ENCODE measurements around the gene ARRDC2.
"Not testable (repeated sequence)": the region's sequence is repeated elsewhere in the genome, so short reads cannot be mapped to it uniquely, and the experiment has no call there.

ARRDC2 gene

DNA sequence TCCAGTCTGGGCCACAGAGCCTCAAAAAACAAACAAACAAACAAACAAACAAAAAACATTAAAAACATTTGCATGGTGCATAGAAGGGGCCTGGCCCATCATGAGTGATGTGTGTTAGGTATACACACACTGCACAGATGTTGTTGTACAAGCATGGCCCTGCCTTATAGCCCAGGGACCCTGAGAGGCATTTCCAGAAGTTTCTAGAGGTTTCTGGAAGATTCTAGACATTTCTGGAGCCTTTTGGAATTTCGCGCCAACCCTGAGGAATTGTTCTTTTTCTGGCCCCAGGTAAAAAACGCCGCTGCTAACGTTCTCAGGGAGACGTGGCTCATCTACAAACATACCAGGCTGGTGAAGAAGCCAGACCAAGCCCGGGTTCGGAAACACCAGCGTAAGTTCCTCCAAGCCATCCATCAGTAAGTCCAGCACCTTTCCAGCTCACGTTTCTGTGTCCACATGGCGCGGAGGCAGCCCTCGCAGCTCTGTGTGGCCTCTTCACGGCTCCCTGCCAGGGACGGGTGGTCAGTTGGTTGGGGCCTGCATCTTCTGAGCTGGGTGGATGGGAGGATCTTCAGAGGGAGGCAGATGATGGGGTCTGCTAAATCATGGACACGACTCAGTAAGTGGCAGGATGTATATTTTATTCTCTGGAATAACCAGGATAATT lies 18.4 kb upstream of the ARRDC2 start:
- no peak for DNase-seq (ENCODE audit: low read depth)

DNA sequence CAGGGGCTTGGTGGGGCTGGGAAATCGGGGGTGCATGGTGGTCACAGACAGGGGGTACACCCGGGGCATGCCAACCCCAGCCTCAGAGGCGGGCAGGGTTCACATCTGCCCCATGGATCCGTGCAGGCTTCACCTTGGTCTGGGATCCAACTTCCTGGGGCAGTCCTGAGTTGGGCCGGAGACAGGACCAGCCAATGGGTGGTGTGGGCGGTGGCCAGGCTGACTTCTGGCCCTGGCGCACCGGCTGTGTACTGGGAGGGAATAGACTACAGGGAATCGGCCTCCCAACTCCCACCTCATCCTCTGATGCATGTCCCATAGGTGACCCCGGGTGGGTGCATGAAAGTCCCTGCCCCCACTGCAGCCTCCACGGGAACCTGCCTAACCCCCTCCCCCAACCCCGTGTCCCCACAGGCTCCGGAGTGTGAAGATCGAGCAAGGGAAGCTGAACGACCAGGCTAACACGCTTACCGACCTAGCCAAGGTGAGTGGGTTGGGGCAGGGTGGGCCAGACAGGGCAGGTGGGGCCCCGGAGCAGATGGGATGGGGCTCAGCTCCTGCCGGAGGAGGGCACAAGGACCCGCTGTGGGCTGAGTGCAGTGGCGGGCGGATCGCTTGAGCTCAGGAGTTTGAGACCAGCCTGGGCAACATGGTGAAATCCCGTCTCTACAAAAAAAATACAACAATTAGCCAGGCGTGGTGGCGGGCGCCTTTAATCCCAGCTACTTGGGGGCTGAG lies 14.7 kb upstream of the ARRDC2 start:
- no peak for DNase-seq (ENCODE audit: low read depth)

DNA sequence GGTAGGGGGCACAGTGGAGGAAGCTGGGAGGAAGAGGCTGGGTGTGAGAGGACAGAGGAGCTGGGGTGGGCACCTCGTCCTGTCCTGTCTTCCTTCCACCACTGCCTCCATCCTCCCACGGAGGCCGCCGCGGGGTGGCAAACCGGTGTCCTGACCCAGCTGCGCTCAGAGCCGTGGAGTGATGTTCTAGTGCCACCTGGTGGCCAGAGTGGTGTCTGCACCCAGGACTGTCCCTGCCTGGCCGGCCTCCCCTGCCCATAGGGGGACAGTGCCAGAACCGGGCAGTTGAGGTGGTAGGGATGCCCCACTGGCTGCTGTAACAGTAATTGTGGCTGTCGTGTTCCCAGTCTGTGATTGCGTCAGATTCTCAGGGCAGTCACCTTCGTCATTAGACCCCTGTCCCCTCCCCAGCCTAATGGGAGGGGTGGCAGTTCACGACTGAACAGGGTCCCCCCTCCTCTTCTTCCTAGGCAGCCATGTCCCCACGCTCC lies 11.1 kb upstream of the ARRDC2 start:
- DNase-seq (ENCODE audit: low read depth) = peak; percentile 79

DNA sequence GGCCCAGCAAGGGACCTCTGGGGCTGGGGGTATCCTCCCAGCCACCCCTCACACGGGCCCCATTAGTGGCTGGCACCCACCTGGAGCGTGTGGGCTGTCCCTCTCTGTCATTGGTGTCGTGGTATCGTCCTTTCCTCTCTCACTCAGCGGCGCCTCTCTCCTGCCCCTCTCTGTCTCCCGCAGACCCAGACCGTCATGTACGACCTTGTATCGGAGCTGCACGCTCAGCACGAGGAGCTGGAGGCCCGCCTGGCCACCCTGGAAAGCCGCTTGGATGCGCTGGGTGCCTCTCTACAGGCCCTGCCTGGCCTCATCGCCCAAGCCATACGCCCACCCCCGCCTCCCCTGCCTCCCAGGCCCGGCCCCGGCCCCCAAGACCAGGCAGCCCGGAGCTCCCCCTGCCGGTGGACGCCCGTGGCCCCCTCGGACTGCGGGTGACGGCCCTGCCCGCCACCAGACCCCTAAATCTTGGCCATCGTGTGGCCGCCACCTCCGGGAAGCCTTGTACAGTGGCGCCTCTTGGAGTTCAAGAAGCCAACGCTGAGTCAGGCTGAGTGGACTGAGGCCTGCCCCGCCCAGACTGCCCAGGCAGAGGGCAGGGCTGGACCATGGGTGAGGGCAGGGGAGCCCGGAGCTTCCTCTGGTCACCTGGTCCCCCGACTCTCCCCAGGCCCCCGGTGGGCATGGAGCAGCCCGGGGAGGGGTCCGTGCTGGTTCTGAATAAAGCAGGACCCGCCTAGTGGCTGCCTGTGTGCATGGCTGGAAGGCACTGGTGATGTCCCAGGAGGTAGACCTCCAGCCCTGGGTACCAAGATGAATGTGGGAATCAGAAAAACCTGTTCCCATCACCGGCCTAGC lies 9.8 kb upstream of the ARRDC2 start:
- no peak for DNase-seq (ENCODE audit: low read depth)

DNA sequence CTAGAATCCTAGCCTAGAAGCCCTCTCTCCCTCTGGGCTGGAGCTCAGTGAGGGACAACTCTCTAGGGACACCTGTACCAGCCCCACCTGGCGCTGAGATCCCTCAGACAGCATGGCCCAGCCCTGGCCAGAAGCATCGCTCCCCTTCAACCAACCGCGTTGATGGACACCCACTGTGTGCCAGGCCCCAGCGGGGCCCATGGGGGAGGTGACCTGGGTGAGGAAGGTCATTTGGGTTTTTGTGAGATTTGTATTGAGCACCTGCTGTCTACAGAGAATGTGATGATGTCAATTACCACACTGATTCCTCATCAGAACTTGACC lies 9.2 kb upstream of the ARRDC2 start:
- no peak for DNase-seq (ENCODE audit: low read depth)

DNA sequence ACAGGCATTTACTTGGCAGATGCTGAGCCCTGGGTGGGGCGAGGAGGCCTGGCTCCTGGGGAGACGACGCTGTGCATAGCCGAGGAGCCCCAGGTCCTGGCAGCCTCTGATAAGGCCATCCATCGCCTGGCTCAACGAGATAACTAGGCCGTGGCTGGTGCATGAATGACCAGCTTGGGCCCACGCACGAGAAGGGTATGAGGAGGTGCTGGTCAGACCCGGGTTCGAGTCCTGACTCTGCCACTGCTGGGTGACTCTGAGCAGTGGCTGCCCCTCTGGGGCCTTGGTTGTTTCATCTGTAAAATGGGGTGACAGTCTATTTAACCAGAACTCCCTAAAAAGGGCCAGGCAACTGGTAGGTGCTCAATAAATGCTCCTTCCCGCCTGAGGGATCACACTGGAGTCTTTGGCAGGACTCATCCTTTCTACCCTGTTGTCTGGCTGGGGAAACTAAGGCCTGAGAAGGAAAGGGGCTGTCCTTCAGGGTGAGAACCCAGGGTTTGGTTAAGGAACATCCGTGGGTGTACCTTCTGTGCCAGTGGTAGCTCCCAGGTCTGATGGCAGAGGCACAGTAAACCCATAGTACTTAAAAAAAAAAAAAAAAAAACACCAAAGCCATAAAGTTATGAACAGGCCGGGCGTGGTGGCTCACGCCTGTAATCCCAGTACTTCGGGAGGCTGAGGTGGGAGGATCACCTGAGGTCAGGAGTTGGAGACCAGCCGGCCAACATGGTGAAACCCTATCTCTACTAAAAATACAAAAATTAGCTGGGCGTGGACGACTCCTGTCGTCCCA lies 8.1 kb upstream of the ARRDC2 start:
- DNase-seq (ENCODE audit: low read depth) = no peak

DNA sequence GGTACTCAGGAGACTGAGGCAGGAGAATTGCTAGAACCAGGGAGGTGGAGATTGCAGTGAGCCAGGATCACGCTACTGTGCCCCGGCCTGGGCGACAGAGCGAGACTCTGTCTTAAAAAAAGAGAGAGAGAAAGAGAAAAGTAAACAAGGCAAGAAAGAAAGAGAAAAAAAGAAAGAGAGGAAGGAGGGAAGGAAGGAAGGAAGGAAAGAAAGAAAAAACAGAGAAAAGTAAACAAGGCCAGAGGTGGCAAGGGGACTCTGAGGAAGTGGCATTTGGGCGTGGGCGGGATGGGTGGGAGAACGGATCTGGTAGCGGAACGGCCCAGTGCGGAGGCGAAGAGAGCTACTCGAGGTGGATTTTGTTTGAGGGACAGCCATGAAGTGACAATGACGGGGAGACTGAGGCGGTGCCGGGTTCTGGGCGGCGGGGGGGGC lies 7.5 kb upstream of the ARRDC2 start:
- DNase-seq (ENCODE audit: low read depth) = no peak

DNA sequence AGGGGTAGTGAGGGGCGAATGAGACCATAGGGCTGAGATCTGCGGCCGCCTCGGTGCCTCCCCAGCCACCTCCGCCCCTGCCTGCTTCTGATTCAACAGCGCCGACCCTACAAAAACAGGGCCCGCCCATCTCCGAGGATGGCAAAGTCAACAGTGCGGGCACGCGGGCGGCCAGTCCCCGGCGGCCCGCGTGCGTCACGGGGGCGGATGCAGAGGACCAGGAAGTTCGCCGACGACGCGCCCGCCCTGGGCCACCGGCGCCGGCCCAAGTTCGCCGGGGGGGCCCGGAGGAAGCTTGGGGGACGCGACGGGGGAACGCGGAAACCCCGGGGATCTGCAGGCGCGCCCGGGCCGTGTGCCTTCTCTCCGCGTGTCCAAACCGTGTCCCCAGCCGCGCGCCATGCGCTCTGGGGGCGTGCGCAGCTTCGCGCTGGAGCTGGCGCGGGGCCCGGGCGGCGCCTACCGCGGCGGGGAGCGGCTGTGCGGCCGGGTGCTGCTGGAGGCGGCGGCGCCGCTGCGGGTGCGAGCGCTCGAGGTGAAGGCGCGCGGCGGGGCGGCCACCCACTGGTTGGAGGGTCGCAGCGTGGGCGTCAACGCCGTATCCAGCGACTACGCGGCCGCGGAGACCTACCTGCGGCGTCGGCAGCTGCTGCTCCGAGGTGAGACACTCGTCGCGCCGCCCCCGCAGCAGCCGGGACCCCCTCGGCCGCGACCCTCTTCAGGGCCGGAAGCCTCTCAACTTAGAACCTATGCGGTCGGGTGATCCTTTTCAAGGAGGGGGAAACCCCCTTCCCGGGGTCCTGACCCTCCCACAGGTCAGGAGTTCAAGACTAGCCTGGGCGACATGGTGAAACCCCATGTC lies 6.8 kb upstream of the ARRDC2 start:
- peak; percentile 93 for DNase-seq (ENCODE audit: low read depth)

DNA sequence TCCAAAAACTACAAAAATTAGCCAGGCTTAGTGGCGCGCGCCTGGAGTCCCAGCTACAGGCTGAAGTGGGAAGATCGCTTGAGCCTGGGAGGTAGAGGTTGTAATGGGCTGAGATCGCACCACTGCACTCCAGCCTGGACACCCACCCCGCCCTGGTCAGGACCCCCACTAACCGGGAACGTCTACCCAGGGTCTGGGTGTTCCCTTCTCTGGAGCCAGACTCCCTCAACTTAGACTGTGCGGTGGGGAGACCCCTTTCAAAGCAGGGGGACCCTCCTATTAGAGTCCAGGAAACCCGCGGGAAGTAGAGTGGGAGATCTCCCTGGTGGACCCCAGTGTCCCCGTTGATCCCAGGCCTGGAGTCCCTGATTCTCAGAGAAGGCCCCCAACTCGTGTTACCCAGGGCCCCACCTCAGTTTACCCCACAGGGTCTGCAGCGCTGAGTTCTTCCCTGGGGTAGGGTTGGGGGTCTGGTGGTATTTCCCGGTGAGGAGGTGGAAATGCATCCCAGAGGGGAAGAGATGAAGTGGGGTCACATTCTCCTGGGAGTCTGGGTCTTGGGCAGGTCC lies 6.1 kb upstream of the ARRDC2 start:
- DNase-seq (ENCODE audit: low read depth) = no peak

DNA sequence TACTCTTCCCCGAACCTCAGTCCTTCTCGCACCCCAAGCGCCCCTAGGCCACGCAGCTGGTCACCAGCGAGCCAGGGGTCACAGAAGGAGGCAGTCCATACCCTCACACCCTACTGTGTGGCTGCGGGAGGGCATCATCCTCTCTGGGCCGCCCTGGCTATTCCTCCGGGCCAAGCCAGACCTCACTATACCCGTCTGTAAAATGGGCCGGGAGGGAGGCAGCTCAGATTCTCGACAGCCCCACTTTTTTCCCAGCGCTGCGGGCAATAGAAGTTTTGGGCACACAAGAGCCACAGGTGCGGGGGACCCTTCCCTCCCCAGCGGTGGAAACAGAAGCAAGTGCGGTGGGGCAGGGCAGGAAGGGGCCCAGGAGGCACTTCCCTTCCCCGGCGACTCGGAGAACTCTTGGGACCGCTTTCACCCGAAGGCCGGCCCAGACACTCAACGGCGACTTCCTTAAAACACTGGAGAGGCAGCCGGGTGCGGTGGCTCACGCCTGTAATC lies 5.6 kb upstream of the ARRDC2 start:
- DNase-seq (ENCODE audit: low read depth) = no peak

DNA sequence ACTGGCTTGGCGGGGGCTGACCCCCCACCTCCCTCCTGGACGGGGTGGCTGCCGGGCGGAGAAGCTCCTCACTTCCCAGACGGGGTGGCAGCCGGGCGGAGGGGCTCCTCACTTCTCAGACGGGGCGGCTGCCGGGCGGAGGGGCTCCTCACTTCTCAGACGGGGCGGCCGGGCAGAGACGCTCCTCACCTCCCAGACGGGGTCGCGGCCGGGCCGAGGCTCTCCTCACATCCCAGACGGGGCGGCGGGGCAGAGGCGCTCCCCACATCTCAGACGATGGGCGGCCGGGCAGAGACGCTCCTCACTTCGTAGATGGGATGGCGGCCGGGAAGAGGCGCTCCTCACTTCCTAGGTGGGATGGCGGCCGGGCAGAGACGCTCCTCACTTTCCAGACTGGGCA lies 2.2 kb upstream of the ARRDC2 start:
- not testable (repeated sequence) for DNase-seq (ENCODE audit: low read depth)

DNA sequence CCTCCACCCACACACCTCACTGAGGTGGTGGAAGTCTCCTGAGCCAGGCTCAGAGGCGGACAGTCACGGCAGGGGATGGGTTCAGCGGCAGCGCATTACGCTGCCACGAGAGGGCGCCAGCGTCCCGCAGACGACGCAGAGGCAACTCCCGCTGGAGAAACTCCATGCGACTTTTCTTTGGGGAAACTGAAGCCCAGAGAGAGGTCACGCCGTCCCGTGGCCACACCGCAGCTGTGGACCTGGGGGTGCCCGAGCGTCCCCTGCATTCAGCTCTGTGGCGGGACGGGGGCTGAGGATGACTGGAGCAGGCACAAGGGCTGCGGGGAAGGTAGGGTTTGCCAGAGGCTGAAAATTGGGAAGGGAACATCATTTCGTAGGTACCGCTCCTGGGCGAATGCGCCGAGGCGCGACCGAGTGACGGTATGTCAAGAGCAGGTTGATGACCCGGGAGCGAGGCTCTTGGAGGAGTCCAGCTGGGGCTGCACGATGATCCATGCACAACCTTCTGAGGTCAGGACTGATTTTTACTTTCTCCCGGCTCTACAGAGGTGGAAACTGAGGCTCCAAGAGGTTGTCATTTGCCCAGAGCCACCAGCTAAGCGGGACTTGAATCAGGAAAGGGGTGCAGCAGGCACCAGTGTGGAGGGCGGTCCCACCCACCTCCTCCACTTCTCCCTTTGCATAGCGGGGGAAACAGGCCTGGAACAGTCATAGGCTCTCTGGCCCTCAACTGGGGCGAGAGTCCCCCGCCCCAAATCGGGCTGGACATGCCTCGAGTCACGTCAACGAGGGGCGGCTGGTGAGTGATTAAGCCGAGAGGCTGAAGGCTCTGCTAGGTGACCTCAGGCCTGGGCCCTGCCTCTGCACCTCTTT lies 690 bp upstream of the ARRDC2 start:
- DNase-seq (ENCODE audit: low read depth) = peak; percentile 75

DNA sequence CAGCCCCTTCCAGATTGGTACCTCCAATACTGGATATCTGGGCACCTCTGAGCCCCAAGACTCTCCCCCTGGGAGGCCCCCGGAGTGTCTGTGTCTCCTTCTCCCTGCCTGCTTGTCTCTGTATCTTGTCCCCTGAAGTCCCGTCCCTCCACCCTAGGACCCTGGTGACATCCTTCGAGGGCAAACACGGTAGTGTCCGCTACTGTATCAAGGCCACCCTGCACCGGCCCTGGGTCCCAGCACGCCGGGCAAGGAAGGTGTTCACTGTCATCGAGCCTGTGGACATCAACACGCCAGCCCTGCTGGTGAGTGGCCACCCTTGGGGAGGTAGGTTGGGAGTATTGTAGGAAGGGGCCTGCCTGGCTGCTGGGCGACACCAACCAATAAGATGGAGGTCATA lies 844 bp downstream of the ARRDC2 start:
- no peak for DNase-seq (ENCODE audit: low read depth)

DNA sequence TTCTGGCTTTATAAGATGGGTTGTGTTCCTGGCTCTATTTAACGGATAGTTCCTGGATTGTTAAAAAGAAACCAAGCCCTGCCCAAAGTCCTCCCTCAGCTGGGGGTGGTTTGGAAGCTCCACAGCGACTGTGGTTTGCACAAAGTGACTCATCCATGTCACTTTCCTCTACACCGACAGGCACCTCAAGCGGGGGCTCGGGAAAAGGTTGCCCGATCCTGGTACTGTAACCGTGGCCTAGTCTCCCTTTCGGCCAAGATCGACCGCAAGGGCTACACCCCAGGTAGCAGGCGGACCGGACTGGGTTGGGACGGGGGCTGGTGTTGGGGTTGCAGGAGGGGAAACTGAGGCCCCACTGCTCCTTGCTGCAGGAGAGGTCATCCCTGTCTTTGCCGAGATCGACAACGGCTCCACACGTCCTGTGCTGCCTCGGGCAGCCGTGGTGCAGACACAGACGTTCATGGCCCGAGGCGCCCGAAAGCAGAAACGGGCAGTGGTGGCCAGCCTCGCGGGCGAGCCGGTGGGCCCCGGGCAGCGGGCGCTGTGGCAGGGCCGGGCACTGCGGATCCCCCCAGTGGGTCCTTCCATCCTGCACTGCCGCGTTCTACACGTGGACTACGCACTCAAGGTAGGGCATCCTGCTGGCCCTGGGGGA lies 1.6 kb downstream of the ARRDC2 start:
- DNase-seq (ENCODE audit: low read depth) = no peak

DNA sequence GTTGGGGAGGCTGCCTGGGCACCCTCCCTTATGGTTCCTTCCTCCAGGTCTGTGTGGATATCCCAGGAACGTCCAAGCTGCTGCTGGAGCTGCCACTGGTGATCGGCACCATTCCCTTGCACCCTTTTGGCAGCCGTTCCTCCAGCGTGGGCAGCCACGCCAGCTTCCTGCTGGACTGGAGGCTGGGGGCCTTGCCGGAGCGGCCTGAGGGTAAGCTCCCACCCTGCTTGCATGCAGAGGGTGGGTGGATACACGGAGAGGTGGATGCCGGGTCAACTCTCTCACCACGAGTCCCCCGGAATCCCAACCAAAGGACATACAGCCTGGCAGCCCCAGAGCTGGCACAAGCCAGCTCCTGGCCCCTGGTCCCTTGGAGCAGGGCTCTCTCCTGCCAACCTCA lies 2.2 kb downstream of the ARRDC2 start:
- DNase-seq (ENCODE audit: low read depth) = no peak

DNA sequence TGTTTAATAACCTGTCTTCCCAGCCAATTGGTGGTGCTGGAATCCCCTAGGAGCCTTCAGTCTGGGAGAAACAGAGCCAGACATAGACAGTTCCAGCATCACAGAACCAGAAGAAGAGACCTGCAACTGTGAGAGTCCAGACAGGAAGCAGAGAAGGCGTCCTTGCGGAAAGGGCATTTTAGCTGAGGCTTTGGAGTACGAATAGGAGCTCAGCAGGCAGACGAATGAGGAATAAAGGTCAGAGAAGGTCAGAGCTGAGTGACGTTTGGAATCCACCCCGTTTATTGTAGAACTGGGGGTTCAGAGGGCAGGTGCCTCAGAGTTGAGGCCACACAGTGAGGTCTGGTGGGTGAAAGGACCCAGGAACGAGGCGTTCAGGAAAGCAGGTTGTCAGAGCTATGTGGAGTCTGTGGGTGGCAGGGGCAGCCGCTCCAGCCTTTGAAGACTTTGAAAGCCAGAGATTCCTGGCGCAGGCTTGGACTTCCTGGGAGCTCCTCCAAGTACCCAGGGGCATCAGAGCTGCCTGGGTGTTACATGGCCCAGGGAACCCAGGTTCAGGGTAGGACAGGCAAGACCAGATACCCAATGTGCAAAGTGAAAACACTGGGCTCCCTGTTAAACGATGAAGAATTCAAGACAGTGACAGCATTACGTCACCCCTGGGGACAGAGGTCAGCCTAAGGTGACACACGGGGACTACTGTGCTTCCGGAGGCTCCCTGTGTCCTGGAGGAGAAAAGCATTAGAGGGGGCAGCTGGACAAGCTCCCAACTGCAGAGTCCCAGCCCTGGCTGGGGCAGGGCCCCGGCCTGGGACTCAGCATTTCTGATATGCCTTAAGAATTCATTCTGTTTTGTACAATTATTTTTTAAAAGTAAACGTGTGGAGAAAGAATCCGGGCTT lies 5.5 kb downstream of the ARRDC2 start:
- no peak for DNase-seq (ENCODE audit: low read depth)

DNA sequence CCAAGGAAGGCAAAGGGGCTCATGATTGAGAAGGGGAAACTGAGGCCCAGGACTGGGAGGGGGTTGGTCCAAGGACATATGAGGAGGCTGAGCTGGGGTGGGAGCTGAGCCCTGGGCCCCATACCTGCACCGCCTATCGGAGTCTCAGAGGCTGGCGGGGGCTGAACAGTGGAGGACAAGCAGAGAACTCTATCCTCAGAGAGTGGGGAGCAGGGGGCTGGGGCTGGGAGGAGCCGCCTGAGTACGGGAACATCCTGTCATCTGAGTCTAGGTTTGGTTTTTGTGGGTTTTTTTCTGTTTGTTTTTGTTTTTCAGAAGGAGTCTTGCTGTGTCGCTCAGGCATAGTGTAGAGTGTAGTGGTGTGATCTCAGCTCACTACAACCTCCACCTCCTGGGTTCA lies 6.2 kb downstream of the ARRDC2 start:
- no peak for DNase-seq (ENCODE audit: low read depth)

Data from activated T-helper 1 cell treated with Interleukin-2 at 50 U/mL for 16 hours (primary cell).